Measurements from ENCODE around the gene NEK7. TPM values are rescaled to one million over a fixed set of nuclear protein-coding genes. Genes with fewer than 3 reads are reported as not detected.

Gene NEK7
- total and polyA plus RNA-seq, 2 donors (not counting 1 experiment from before 2014, with no cell fraction given): 8.1 to 75.4 TPM

DNA sequence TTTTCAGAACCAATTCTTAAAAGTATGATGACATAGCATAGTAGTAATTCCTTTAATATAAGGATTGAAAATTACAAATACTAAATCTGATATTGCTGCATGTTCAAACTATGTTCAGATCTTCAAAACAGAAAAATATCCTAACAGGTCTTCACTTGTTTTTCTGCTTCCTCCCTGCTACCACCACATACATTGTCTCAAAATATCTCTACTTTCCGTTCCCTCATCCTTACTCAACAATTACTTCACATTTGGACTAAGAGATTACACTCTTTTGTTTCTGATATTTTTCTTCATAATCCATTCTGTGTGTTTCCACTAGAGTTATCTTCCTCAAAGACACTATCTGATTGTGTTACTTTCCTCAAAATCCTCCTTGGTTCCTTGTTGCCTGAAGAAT is 125.1 kb downstream of the NEK7 start:
- no peaks in the 10 kb centered on the region for H3K4me1 ChIP-seq (ENCODE audit: control insufficient read depth in 2 of 2, insufficient read depth in 2 of 2, low read length in 2 of 2)
- H3K4me1 Mint-ChIP-seq: no peaks in the 10 kb centered on the region
- H3K4me2 ChIP-seq (replicated peaks; ENCODE audit: low read depth, low read length, poor library complexity, severe bottlenecking): no peak overlapping the region
- no peak overlapping the region for H3K4me3 ChIP-seq (ENCODE audit: control extremely low read depth in 1 of 5, extremely low read depth in 1 of 5, insufficient read depth in 1 of 5, low read depth in 2 of 5, low read length in 4 of 5)
- H4K20me1 ChIP-seq (ENCODE audit: control insufficient read depth, insufficient read depth, low read length, poor library complexity, severe bottlenecking): peaks cover 5% of the 10 kb centered on the region
- H3K27ac ChIP-seq (ENCODE audit: low read length in 2 of 2): no peak overlapping the region
- TF ChIP-seq, protein P1, sequence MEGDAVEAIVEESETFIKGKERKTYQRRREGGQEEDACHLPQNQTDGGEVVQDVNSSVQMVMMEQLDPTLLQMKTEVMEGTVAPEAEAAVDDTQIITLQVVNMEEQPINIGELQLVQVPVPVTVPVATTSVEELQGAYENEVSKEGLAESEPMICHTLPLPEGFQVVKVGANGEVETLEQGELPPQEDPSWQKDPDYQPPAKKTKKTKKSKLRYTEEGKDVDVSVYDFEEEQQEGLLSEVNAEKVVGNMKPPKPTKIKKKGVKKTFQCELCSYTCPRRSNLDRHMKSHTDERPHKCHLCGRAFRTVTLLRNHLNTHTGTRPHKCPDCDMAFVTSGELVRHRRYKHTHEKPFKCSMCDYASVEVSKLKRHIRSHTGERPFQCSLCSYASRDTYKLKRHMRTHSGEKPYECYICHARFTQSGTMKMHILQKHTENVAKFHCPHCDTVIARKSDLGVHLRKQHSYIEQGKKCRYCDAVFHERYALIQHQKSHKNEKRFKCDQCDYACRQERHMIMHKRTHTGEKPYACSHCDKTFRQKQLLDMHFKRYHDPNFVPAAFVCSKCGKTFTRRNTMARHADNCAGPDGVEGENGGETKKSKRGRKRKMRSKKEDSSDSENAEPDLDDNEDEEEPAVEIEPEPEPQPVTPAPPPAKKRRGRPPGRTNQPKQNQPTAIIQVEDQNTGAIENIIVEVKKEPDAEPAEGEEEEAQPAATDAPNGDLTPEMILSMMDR (IDR thresholded peaks at IDR 0.05): no peak
- TF ChIP-seq EZH2 (IDR thresholded peaks at IDR 0.05; ENCODE audit: borderline replicate concordance, insufficient read depth, low read depth, low read length, poor library complexity, severe bottlenecking): no peak
- no peaks in the 10 kb centered on the region for H3K79me2 ChIP-seq (ENCODE audit: control insufficient read depth, insufficient read depth, low read length)
- DNase-seq: no peak
- H3K27ac Mint-ChIP-seq: no peak overlapping the region
- H3K27me3 ChIP-seq (replicated peaks in 1 of 4; ENCODE audit: control extremely low read depth in 1 of 4, control insufficient read depth in 3 of 4, insufficient read depth in 4 of 4, low read length in 3 of 4): no peaks in the 10 kb centered on the region
- H3K9me3 ChIP-seq (ENCODE audit: control extremely low read depth in 1 of 3, control insufficient read depth in 2 of 3, insufficient read depth in 1 of 3, low read length in 2 of 3): no peaks in the 10 kb centered on the region
- no peak for ATAC-seq (ENCODE audit: low read depth)
- no peak overlapping the region for H3K4me3 Mint-ChIP-seq
- 88% methylated on average over 1 of the region's 1 CpG for WGBS (ENCODE audit: insufficient coverage)
- H3K27me3 Mint-ChIP-seq: no peaks in the 10 kb centered on the region
- intact Hi-C loops (cut with micrococcal nuclease): no loop called here
- no peak overlapping the region for H3K9ac ChIP-seq (ENCODE audit: low read length)
- CTCF ChIA-PET: no interaction called here
- POLR2A ChIA-PET: no interaction called here
- H2AFZ ChIP-seq (ENCODE audit: insufficient read depth, low read depth, low read length, poor library complexity, severe bottlenecking): no peak overlapping the region
- H3K36me3 ChIP-seq (replicated peaks in 1 of 2; ENCODE audit: control extremely low read depth in 1 of 2, control insufficient read depth in 1 of 2, extremely low read depth in 1 of 2, insufficient read depth in 2 of 2, low read length in 1 of 2): peaks cover 10% of the 10 kb centered on the region in 2 experiments
- no peaks in the 10 kb centered on the region for H3K9me3 Mint-ChIP-seq (ENCODE audit: insufficient read depth)

DNA sequence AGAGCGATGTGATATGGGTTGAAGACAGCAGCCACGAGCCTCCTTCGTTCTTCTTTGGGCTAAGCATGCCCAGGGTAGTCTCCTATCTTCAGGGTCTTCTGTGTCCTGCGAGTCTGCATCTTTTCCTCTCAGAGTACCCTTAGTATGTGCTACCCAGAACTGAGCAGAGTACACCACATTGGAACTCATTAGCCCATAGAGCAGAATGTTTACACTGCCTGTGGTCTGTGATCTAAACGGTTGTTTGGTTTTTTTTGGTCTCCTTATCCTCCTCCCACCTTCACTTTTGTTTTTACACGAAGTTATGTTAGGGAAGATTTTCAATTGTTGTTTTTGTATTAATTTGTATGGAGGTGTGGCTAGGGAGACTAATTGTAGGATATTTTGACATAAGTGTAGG is 126.4 kb downstream of the NEK7 start:
- DNase-seq (no peak), ATAC-seq (ENCODE audit: low read depth) (no peak)
- no peak for TF ChIP-seq EZH2 (IDR thresholded peaks at IDR 0.05; ENCODE audit: borderline replicate concordance, insufficient read depth, low read depth, low read length, poor library complexity, severe bottlenecking)
- TF ChIP-seq, protein P1 (IDR thresholded peaks at IDR 0.05): no peak
- Mint-ChIP-seq H3K9me3 (ENCODE audit: insufficient read depth) (no peaks in the 10 kb centered on the region), H3K4me1 (no peaks in the 10 kb centered on the region), H3K27ac (no peak overlapping the region), H3K27me3 (no peaks in the 10 kb centered on the region), H3K4me3 (no peak overlapping the region)
- Histone ChIP-seq H3K27me3 (replicated peaks in 1 of 4; ENCODE audit: control extremely low read depth in 1 of 4, control insufficient read depth in 3 of 4, insufficient read depth in 4 of 4, low read length in 3 of 4) (no peaks in the 10 kb centered on the region), H3K4me1 (ENCODE audit: control insufficient read depth in 2 of 2, insufficient read depth in 2 of 2, low read length in 2 of 2) (no peaks in the 10 kb centered on the region), H3K79me2 (ENCODE audit: control insufficient read depth, insufficient read depth, low read length) (no peaks in the 10 kb centered on the region), H4K20me1 (ENCODE audit: control insufficient read depth, insufficient read depth, low read length, poor library complexity, severe bottlenecking) (peaks cover 5% of the 10 kb centered on the region), H3K9me3 (ENCODE audit: control extremely low read depth in 1 of 3, control insufficient read depth in 2 of 3, insufficient read depth in 1 of 3, low read length in 2 of 3) (no peaks in the 10 kb centered on the region), H3K27ac (ENCODE audit: low read length in 2 of 2) (no peak overlapping the region), H3K4me2 (replicated peaks; ENCODE audit: low read depth, low read length, poor library complexity, severe bottlenecking) (no peak overlapping the region), H3K4me3 (ENCODE audit: control extremely low read depth in 1 of 5, extremely low read depth in 1 of 5, insufficient read depth in 1 of 5, low read depth in 2 of 5, low read length in 4 of 5) (no peak overlapping the region), H3K36me3 (replicated peaks in 1 of 2; ENCODE audit: control extremely low read depth in 1 of 2, control insufficient read depth in 1 of 2, extremely low read depth in 1 of 2, insufficient read depth in 2 of 2, low read length in 1 of 2) (peaks cover 10 to 12% of the 10 kb centered on the region in 2 experiments), H2AFZ (ENCODE audit: insufficient read depth, low read depth, low read length, poor library complexity, severe bottlenecking) (no peak overlapping the region), H3K9ac (ENCODE audit: low read length) (no peak overlapping the region)
- CTCF ChIA-PET: no interaction called here
- POLR2A ChIA-PET: no interaction called here
- intact Hi-C loops (cut with micrococcal nuclease): no loop called here
- WGBS (ENCODE audit: insufficient coverage): 100% methylated on average over 4 of the region's 6 CpGs

All from B cell (primary cell).